K562 (cell line): ENCODE data around the gene TK1. TPM values are rescaled to one million over a fixed set of nuclear protein-coding genes. Genes with fewer than 3 reads are reported as not detected.

Experiments used
- C11orf30 ChIP-seq: fragments of 450-650 bp; IDR thresholded peaks from 2 replicates; pipeline ENCODE4 v1.6.1; 2016; ENCODE audit warnings: low read depth, mild to moderate bottlenecking
- CBX5 ChIP-seq: IDR thresholded peaks from 2 replicates; pipeline ENCODE4 v1.6.1; 2014; ENCODE audit warnings: low read depth, borderline replicate concordance
- CEBPG ChIP-seq, 3 experiments: fragments of 200-800 bp in 1 of 3; sonication (Bioruptor generic) in 1 of 3; sonication (generic) in 1 of 3; formaldehyde crosslinking in 1 of 3; IDR thresholded peaks in 2 of 3; conservative IDR thresholded peaks in 1 of 3; 2 replicates each; pipeline versions ENCODE4 v1.6.1 to v1.8.0; 2016 to 2022; ENCODE audit warnings: missing compliant biosample characterization in 2 of 3, missing genetic modification characterization in 2 of 3, mild to moderate bottlenecking in 1 of 3, missing genetic modification reagents in 1 of 3
- HNRNPL ChIP-seq: fragments of 200-400 bp; formaldehyde crosslinking; IDR thresholded peaks from 2 replicates; pipeline ENCODE4 v1.6.1; 2017; ENCODE audit warnings: low read depth, mild to moderate bottlenecking, low read length
- KLF16 ChIP-seq: IDR thresholded peaks from 2 replicates; pipeline ENCODE4 v1.6.1; 2016; ENCODE audit warnings: antibody characterized with exemption
- MAFK ChIP-seq: IDR thresholded peaks from 2 replicates; pipeline ENCODE4 v1.6.1; 2011; ENCODE audit warnings: low read length, improper control_type of control experiment
- MEF2D ChIP-seq: conservative IDR thresholded peaks from 2 replicates; pipeline ENCODE4 v1.6.1; 2016; ENCODE audit warnings: low read depth, missing genetic modification characterization, missing compliant biosample characterization
- RFX5 ChIP-seq: IDR thresholded peaks from 2 replicates; pipeline ENCODE4 v1.6.1; 2011; ENCODE audit warnings: low read depth, mild to moderate bottlenecking, improper control_type of control experiment, low read length
- SMC3 ChIP-seq: conservative IDR thresholded peaks from 2 replicates; pipeline ENCODE4 v1.6.1; 2011; ENCODE audit warnings: low read depth, low read length, improper control_type of control experiment; ENCODE audit not compliant: insufficient read depth
- SRSF3 ChIP-seq: fragments of 200-400 bp; formaldehyde crosslinking; IDR thresholded peaks from 2 replicates; pipeline ENCODE4 v1.6.1; 2016; ENCODE audit warnings: mild to moderate bottlenecking, low read length, moderate library complexity; ENCODE audit not compliant: insufficient read depth
- ZNF592 ChIP-seq: fragments of 450-650 bp; IDR thresholded peaks from 2 replicates; pipeline ENCODE4 v1.6.1; 2017; ENCODE audit warnings: antibody characterized with exemption, mild to moderate bottlenecking
- ZNF695 ChIP-seq: fragments of 450-650 bp; formaldehyde crosslinking; IDR thresholded peaks from 2 replicates; pipeline ENCODE4 v1.4.0; 2020; ENCODE audit warnings: mild to moderate bottlenecking, moderate library complexity
- polyA plus RNA-seq, 8 experiments: library from polyadenylated mRNA; depleted of rRNA in 4 of 8; stranded (reverse) in 5 of 8; unstranded in 3 of 8; fragments of >200 nt; fragmentation: Nextera tagmentation in 2 of 8; fragmentation: Illumina TruSeq in 1 of 8; extraction: Ambion mirVana in 2 of 8; extraction: Trizol in 1 of 8; gene quantifications; 2 replicates each; pipeline versions ENCODE4 v1.2.1 to v1.2.3, GENCODE V29; 2011 to 2014; ENCODE audit warnings: inconsistent platforms in 1 of 8, missing spikeins in 1 of 8
- total RNA-seq, 7 experiments: library from RNA; depleted of rRNA in 6 of 7; stranded (reverse); fragments of >200 nt in 6 of 7; fragmentation: Illumina TruSeq in 2 of 7; extraction: Trizol in 2 of 7; gene quantifications; 2 replicates each; pipeline versions ENCODE4 v1.2.1 to v1.2.3, GENCODE V29; 2011 to 2021; ENCODE audit warnings: low replicate concordance in 1 of 7
- TF ChIP-seq, protein P1 (sequence below): fragments of 450-650 bp; IDR thresholded peaks from 2 replicates; pipeline ENCODE4 v1.6.1; 2018; ENCODE audit not compliant: partially characterized antibody
- TF ChIP-seq, protein P2 (sequence below), 3 experiments: fragments of 200-800 bp in 1 of 3; fragments of 250-450 bp in 1 of 3; fragments of 450-650 bp in 1 of 3; sonication (Bioruptor Pico) in 1 of 3; sonication (Bioruptor generic) in 1 of 3; formaldehyde crosslinking in 1 of 3; IDR thresholded peaks; 2 replicates each; pipeline versions ENCODE4 v1.6.1 to v1.8.0; 2016 to 2022; ENCODE audit warnings: mild to moderate bottlenecking in 2 of 3, missing genetic modification characterization in 2 of 3, missing compliant biosample characterization in 1 of 3, moderate library complexity in 1 of 3

The TK1 gene
- total and polyA plus RNA-seq, 9 of the 15 experiments (the other 6 are each of a cell fraction or from before 2014, with no cell fraction given) = 8.4 to 280 (median 103) TPM

DNA sequence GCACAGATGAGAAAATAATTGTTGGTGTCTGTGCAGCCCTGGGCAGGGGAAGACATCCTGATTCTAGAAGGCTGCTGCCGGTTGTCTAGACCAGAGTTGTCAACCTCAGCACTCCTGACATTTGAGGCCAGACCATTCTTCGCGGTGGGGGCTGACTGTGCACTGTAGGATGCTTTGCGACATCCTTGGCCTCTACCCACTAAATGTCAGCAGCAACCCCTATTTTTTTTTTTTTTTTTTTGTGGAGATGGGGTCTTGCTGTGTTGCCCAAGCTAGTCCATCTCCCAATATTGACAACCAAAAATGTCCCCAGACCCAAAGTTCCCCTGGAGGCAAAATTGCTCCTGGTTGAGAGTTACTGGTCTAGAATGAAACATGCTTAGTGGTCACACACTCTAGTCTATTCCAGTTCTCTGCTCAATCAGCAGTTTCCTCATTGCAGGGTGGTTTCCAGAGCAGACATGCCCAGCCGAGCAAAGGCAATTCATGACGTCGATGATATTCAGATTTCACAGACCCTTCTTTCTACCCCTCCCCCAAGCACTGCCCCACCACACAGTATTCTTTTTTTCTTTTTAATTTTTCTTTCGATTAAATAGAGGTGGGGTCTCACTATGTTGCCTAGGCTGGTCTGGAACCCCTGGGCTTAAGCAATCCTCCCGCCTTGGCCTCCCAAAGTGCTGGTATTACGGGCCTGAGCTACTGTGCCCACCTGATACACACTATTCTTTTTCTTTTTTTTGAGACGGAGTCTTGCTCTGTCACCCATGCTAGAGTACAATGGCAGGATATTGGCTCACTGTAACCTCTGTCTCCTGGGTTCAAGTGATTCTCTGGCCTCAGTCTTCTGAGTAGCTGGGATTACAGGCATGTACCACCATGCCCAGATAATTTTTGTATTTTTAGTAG is 31.7 kb downstream of the TK1 start (continued):
- TF ChIP-seq, protein P1, sequence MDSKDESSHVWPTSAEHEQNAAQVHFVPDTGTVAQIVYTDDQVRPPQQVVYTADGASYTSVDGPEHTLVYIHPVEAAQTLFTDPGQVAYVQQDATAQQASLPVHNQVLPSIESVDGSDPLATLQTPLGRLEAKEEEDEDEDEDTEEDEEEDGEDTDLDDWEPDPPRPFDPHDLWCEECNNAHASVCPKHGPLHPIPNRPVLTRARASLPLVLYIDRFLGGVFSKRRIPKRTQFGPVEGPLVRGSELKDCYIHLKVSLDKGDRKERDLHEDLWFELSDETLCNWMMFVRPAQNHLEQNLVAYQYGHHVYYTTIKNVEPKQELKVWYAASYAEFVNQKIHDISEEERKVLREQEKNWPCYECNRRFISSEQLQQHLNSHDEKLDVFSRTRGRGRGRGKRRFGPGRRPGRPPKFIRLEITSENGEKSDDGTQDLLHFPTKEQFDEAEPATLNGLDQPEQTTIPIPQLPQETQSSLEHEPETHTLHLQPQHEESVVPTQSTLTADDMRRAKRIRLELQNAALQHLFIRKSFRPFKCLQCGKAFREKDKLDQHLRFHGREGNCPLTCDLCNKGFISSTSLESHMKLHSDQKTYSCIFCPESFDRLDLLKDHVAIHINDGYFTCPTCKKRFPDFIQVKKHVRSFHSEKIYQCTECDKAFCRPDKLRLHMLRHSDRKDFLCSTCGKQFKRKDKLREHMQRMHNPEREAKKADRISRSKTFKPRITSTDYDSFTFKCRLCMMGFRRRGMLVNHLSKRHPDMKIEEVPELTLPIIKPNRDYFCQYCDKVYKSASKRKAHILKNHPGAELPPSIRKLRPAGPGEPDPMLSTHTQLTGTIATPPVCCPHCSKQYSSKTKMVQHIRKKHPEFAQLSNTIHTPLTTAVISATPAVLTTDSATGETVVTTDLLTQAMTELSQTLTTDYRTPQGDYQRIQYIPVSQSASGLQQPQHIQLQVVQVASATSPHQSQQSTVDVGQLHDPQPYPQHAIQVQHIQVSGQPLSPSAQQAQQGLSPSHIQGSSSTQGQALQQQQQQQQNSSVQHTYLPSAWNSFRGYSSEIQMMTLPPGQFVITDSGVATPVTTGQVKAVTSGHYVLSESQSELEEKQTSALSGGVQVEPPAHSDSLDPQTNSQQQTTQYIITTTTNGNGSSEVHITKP = peak; percentile 95
- no peak for TF ChIP-seq MEF2D (tag)
- TF ChIP-seq ZNF592 = no peak
- TF ChIP-seq CBX5 = no peak
- no peak for TF ChIP-seq SRSF3
- no peak for TF ChIP-seq MAFK
- TF ChIP-seq C11orf30 = peak; percentile 54; the same call in 1 of the 2 replicates
- no peak for TF ChIP-seq HNRNPL
- no peak for TF ChIP-seq ZNF695 (CRISPR knock-in tag)
- TF ChIP-seq KLF16 = no peak
- TF ChIP-seq, protein P2, sequence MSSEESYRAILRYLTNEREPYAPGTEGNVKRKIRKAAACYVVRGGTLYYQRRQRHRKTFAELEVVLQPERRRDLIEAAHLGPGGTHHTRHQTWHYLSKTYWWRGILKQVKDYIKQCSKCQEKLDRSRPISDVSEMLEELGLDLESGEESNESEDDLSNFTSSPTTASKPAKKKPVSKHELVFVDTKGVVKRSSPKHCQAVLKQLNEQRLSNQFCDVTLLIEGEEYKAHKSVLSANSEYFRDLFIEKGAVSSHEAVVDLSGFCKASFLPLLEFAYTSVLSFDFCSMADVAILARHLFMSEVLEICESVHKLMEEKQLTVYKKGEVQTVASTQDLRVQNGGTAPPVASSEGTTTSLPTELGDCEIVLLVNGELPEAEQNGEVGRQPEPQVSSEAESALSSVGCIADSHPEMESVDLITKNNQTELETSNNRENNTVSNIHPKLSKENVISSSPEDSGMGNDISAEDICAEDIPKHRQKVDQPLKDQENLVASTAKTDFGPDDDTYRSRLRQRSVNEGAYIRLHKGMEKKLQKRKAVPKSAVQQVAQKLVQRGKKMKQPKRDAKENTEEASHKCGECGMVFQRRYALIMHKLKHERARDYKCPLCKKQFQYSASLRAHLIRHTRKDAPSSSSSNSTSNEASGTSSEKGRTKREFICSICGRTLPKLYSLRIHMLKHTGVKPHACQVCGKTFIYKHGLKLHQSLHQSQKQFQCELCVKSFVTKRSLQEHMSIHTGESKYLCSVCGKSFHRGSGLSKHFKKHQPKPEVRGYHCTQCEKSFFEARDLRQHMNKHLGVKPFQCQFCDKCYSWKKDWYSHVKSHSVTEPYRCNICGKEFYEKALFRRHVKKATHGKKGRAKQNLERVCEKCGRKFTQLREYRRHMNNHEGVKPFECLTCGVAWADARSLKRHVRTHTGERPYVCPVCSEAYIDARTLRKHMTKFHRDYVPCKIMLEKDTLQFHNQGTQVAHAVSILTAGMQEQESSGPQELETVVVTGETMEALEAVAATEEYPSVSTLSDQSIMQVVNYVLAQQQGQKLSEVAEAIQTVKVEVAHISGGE (CRISPR knock-in tag; IDR thresholded peaks at IDR 0.05) = no peak
- TF ChIP-seq RFX5 = no peak
- TF ChIP-seq SMC3 = no peak
- no peak for TF ChIP-seq CEBPG (CRISPR knock-in tag; IDR thresholded peaks at IDR 0.05)
- TF ChIP-seq CEBPG (tag; conservative IDR thresholded peaks at IDR 0.05 in 1 of 2, IDR thresholded peaks at IDR 0.05 in 1 of 2) = no peak
